Measurements from ENCODE around the gene TXNDC17.

DNA sequence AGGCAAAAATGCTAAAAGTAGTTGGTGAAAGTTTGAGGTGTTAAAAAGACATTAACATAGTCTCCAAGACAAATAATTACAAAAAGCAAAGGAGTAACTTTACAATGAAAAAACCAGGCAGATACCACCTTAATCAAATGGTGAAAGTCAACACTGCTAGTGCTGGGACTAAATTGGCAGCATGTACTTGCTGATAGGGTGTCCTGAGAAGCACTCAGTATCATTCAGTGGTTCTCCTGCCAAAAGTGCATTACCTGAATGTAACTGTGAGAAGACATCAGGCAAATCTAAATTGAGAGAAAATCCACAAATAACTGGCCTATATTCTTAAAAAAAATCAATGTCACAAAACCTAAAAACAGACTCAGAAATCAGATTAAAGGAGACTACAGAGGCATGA lies 8.3 kb upstream of the TXNDC17 start:
- TF ChIP-seq CTCF (conservative IDR thresholded peaks at IDR 0.05 in 1 of 2, IDR thresholded peaks at IDR 0.05 in 1 of 2; ENCODE audit: extremely low read depth in 1 of 2, insufficient read depth in 1 of 2, low read depth in 1 of 2, low read length in 2 of 2) = no peak
- TF ChIP-seq EZH2 (IDR thresholded peaks at IDR 0.05; ENCODE audit: borderline replicate concordance, low read length) = no peak

All from mammary epithelial cell (primary cell).